Sigmoid colon (tissue), 7 donors: ENCODE measurements around the gene ACSF2. TPM values are rescaled to one million over a fixed set of nuclear protein-coding genes. Genes with fewer than 3 reads are reported as not detected.

Experiments used
- DNase-seq: peaks from one replicate; pipeline ENCODE4 v3.0.0-alpha.2; 2019
- H3K27ac ChIP-seq, 4 donors: fragments of 200-600 bp; sonication (generic); one replicate each; pipeline ENCODE4 v1.5.1; 2016 to 2019; ENCODE audit warnings: mild to moderate bottlenecking in 1 of 4
- H3K27me3 ChIP-seq, 3 donors: fragments of 200-600 bp; sonication (generic); one replicate each; pipeline ENCODE4 v1.5.1; 2019; ENCODE audit warnings: mild to moderate bottlenecking in 1 of 3
- H3K36me3 ChIP-seq, 4 donors: fragments of 200-600 bp; sonication (generic); one replicate each; pipeline ENCODE4 v1.5.1; 2016 to 2019
- H3K4me1 ChIP-seq, 4 donors: fragments of 200-600 bp; sonication (generic); one replicate each; pipeline ENCODE4 v1.5.1; 2017 to 2019
- H3K4me3 ChIP-seq, 4 donors: fragments of 200-600 bp; sonication (generic); one replicate each; pipeline ENCODE4 v1.5.1; 2017 to 2019; ENCODE audit warnings: mild to moderate bottlenecking in 2 of 4, moderate library complexity in 1 of 4
- H3K9me3 ChIP-seq, 4 donors: fragments of 200-600 bp in 3 of 4; sonication (generic) in 3 of 4; one replicate each; pipeline versions ENCODE4 v1.5.1 to v1.6.1; 2013 to 2019
- EP300 ChIP-seq, 4 donors: sonication (generic); formaldehyde crosslinking; IDR thresholded peaks; one replicate each; pipeline ENCODE4 v1.6.1; 2017; ENCODE audit warnings: antibody characterized with exemption in 4 of 4
- POLR2A ChIP-seq, 2 donors: fragments of 450-650 bp; IDR thresholded peaks; one replicate each; pipeline ENCODE4 v1.6.1; 2016; ENCODE audit warnings: antibody characterized with exemption in 2 of 2, mild to moderate bottlenecking in 2 of 2, moderate library complexity in 2 of 2
- POLR2AphosphoS5 ChIP-seq, 4 donors: sonication (generic); formaldehyde crosslinking; IDR thresholded peaks; one replicate each; pipeline ENCODE4 v1.6.1; 2017; ENCODE audit warnings: antibody characterized with exemption in 4 of 4
- WGBS, 2 donors: extraction: QIAGEN DNeasy Blood & Tissue Kit; methylation state at CpG; one replicate each; pipeline ENCODE4 v1.1.7; 2013; 5-methylcytosine and 5-hydroxymethylcytosine counted together
- intact Hi-C: fragments of 100-400 bp; cut with DNase I; formaldehyde crosslinking; loops from one replicate; pipeline ENCODE4 v1.15.1; 2023
- polyA plus RNA-seq, 3 donors: library from polyadenylated mRNA; stranded (reverse); fragments of 200-250 nt; gene quantifications; one replicate each; pipeline ENCODE4 v1.2.3, GENCODE V29; 2013
- total RNA-seq, 4 donors: library from RNA; depleted of rRNA; stranded (reverse); fragments of >200 nt; gene quantifications; one replicate each; pipeline ENCODE4 v1.1.0, GENCODE V29; 2016
- TF ChIP-seq, protein P1 (sequence below), 4 experiments: fragments of 450-650 bp in 3 of 4; fragments of 200-600 bp in 1 of 4; IDR thresholded peaks; one replicate each; pipeline ENCODE4 v1.5.1; 2016 to 2019; ENCODE audit warnings: antibody characterized with exemption in 4 of 4, mild to moderate bottlenecking in 3 of 4, moderate library complexity in 2 of 4
- donor health status: healthy with polysubstance abuse.
- donor health status: Bipolar disorder and iron deficiency.
- donor health status: healthy.

The ACSF2 gene
- total and polyA plus RNA-seq, 7 donors: 8.2 to 61.7 (median 28.5) TPM

GRCh38 chr17:50502301-50502990, 76.4 kb downstream of the ACSF2 start:
- TF ChIP-seq, protein P1, sequence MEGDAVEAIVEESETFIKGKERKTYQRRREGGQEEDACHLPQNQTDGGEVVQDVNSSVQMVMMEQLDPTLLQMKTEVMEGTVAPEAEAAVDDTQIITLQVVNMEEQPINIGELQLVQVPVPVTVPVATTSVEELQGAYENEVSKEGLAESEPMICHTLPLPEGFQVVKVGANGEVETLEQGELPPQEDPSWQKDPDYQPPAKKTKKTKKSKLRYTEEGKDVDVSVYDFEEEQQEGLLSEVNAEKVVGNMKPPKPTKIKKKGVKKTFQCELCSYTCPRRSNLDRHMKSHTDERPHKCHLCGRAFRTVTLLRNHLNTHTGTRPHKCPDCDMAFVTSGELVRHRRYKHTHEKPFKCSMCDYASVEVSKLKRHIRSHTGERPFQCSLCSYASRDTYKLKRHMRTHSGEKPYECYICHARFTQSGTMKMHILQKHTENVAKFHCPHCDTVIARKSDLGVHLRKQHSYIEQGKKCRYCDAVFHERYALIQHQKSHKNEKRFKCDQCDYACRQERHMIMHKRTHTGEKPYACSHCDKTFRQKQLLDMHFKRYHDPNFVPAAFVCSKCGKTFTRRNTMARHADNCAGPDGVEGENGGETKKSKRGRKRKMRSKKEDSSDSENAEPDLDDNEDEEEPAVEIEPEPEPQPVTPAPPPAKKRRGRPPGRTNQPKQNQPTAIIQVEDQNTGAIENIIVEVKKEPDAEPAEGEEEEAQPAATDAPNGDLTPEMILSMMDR (IDR thresholded peaks at IDR 0.05): no peak
- TF ChIP-seq EP300 (IDR thresholded peaks at IDR 0.05) (no peak), POLR2A (IDR thresholded peaks at IDR 0.05) (no peak), POLR2AphosphoS5 (IDR thresholded peaks at IDR 0.05) (no peak)
- intact Hi-C loops: no loop called here
- DNase-seq: no peak
- H3K4me1 ChIP-seq: no peaks in the 10 kb centered on the region
- H3K4me3 ChIP-seq: no peak overlapping the region
- H3K9me3 ChIP-seq: no peaks in the 10 kb centered on the region
- no peaks in the 10 kb centered on the region for H3K36me3 ChIP-seq
- WGBS, 2 donors: 77 to 87% methylated on average over 9 of the region's 9 CpGs
- H3K27me3 ChIP-seq: no peaks in the 10 kb centered on the region
- peak overlapping the region in 2 of 4 donors; percentile 31 to 32 for H3K27ac ChIP-seq

DNA sequence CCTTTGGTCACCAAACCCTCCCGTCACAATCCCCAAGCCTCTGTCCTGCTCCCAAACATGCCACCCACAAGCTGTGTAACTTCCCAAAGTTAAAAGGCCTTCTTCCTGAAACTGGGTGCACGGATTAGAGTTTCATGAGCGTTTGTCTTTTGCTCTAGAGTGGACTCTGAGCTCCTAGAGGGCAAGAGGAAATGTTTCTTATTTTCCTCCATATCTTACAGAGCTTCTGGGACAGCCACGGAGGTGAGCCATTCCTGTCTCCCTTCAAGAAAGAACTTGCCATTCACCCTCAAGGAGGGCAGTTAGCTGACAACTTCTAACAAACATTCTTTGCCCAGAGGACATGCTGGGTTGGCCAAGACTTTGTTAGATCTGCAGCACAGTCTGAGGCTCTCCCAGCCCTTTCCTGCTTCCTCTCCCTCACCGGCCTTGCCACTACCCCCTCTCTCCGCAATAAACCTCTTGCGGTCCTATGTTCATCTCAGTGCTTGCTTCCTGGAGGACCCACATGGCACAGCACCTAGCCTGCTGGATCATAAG, 79.6 kb downstream of the ACSF2 start:
- Histone ChIP-seq H3K27me3 (no peaks in the 10 kb centered on the region), H3K9me3 (no peaks in the 10 kb centered on the region), H3K4me3 (no peak overlapping the region), H3K4me1 (peaks cover 0 to 16% (median 8%) of the 10 kb centered on the region in 4 donors), H3K36me3 (no peaks in the 10 kb centered on the region), H3K27ac (no peak overlapping the region)
- no peak for DNase-seq
- TF ChIP-seq POLR2AphosphoS5 (IDR thresholded peaks at IDR 0.05) (no peak), POLR2A (IDR thresholded peaks at IDR 0.05) (no peak), EP300 (IDR thresholded peaks at IDR 0.05) (no peak)
- TF ChIP-seq, protein P1 (IDR thresholded peaks at IDR 0.05): no peak
- 49 to 67% methylated on average over 7 of the region's 7 CpGs for WGBS, 2 donors
- intact Hi-C loops: no loop called here

- no peaks in the 10 kb centered on the region for H3K36me3 ChIP-seq
- H3K27me3 ChIP-seq: no peaks in the 10 kb centered on the region
- no peak for DNase-seq
- 78 to 79% methylated on average over 7 of the region's 7 CpGs for WGBS, 2 donors
- no peak for TF ChIP-seq POLR2AphosphoS5 (IDR thresholded peaks at IDR 0.05)
- no peak overlapping the region for H3K27ac ChIP-seq
- H3K9me3 ChIP-seq: no peaks in the 10 kb centered on the region
- intact Hi-C loops: no loop called here
- no peak overlapping the region for H3K4me3 ChIP-seq
- peaks cover 0 to 16% (median 8%) of the 10 kb centered on the region in 4 donors for H3K4me1 ChIP-seq
Observed at GRCh38 chr17:50506298-50506697, 80.3 kb downstream of the ACSF2 start.

DNA sequence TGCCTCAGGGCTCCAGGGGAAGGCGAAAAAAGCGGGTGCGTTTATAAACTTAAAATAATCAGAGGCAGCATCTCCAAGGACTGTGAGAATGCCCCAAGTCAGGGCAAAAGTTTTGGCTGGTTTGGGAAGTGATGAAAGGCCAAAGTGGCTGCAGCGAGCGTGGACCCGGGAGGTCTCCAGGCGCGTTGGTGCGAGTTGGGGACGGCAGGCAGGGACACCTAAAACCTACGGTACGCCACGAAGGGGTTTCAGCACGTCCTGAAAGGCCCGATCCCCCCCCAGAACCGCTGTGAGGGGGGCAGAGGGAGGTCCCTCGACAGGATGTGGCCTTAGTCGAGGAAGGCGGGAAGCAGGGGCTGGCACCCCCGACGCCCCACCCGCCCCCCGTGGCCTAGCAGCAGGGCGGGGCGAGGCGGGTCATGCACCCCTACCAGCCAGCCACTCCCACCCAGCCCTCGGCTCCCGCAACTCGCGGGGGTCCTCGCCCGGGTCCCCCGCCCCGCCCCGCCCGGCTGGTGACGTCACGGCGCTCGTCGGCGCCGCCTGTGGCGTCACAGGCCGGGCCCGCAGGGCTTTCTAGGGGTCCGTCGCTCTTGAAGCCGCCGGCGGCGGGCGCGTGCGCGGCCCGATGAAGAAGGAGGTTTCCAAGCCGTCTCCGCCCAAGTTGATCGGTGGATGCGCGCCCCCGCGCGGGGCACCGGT, 82.0 kb downstream of the ACSF2 start, which contains the start of gene MYCBPAP:
Gene MYCBPAP (plus strand): TSS at position 569 of the 702 bp plus-strand sequence. CDS start 236 bp downstream, outside the sequence.
- WGBS, 2 donors: 13 to 18% methylated on average over 66 of the region's 66 CpGs
- Histone ChIP-seq H3K4me1 (peaks cover 0 to 16% (median 8%) of the 10 kb centered on the region in 4 donors), H3K27me3 (no peaks in the 10 kb centered on the region), H3K27ac (peak within 1 kb of the TSS; percentile 76 to 85 (median 79)), H3K36me3 (no peaks in the 10 kb centered on the region), H3K9me3 (no peaks in the 10 kb centered on the region), H3K4me3 (peak within 1 kb of the TSS; percentile 47 to 69 (median 62))
- TF ChIP-seq, protein P1 (IDR thresholded peaks at IDR 0.05): no peak
- peak in 1 of 2 donors; percentile 12 for TF ChIP-seq POLR2A (IDR thresholded peaks at IDR 0.05)
- no peak for TF ChIP-seq EP300 (IDR thresholded peaks at IDR 0.05)
- peak; percentile 11 to 66 (median 56) for TF ChIP-seq POLR2AphosphoS5 (IDR thresholded peaks at IDR 0.05)
- intact Hi-C loops: no loop called here
- DNase-seq: peak; percentile 92
